Measurements from ENCODE around the gene KCNG2. TPM values are rescaled to one million over a fixed set of nuclear protein-coding genes. Genes with fewer than 3 reads are reported as not detected.

KCNG2 gene
- total RNA-seq, 1 experiment from 2014 or later = not detected

DNA sequence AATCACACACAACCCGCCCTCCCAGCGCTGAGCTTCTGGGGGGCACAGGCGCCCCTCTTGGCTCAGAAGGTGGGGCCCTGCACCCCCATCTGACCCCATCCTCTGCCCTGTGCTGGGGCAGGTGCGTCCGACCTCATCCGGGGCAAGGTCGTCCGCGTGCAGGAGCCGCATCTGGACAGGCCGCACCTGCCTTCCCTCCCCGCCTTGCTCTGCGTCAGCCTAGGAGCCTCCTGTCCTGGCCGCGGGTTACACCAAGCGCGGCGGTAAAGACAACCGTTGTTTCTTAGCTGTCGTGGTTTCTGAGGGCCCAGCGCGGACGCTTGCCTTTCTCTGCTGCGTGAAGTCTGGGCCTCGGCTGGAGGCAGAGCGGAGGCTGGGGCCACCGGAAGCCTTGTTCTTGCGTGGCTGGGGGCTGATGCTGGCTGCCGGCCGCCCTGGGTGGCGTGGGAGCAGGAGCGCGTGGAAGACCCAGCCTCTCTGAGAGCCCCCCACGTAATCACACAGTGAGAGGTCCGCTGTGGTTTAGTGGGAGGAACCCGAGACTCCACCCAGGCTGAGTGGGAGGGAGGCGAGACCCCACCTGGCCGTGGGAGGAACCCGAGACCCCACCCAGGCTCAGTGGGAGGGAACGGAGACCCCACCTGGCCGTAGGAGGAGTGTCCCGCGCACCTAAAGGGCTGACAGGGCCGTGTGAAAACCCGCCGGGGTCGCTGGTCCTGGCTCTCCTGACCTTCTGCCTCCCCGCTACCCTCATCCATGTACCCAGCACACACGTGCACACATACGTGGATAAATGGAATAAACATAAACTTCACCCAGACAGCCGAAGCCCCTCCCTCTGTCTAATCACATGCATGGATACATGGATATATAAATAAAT is 51.8 kb downstream of the KCNG2 start (continued):
- TF ChIP-seq, protein P1, sequence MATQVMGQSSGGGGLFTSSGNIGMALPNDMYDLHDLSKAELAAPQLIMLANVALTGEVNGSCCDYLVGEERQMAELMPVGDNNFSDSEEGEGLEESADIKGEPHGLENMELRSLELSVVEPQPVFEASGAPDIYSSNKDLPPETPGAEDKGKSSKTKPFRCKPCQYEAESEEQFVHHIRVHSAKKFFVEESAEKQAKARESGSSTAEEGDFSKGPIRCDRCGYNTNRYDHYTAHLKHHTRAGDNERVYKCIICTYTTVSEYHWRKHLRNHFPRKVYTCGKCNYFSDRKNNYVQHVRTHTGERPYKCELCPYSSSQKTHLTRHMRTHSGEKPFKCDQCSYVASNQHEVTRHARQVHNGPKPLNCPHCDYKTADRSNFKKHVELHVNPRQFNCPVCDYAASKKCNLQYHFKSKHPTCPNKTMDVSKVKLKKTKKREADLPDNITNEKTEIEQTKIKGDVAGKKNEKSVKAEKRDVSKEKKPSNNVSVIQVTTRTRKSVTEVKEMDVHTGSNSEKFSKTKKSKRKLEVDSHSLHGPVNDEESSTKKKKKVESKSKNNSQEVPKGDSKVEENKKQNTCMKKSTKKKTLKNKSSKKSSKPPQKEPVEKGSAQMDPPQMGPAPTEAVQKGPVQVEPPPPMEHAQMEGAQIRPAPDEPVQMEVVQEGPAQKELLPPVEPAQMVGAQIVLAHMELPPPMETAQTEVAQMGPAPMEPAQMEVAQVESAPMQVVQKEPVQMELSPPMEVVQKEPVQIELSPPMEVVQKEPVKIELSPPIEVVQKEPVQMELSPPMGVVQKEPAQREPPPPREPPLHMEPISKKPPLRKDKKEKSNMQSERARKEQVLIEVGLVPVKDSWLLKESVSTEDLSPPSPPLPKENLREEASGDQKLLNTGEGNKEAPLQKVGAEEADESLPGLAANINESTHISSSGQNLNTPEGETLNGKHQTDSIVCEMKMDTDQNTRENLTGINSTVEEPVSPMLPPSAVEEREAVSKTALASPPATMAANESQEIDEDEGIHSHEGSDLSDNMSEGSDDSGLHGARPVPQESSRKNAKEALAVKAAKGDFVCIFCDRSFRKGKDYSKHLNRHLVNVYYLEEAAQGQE (IDR thresholded peaks at IDR 0.05; ENCODE audit: low read depth) = no peak

DNA sequence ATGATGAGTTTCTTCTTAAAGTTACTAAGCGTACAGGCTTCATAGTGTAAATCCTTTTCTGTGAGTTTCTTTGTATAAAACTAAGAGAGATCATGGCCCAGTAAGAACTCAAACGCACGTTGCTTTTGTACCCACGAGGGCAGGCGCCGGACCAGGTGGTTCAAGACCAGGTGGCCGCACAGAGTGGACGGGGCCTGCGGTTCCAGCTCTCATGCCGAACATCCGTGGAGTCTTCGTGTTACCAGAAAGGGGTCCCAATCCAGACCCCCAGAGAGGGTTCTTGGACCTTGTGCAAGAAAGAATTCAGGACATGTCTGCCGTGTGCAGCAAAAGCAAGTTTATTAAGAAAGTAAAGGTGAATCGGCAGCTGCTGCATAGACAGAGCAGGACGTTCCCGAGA is 53.0 kb downstream of the KCNG2 start:
- Histone ChIP-seq H3K4me1 (ENCODE audit: control insufficient read depth in 1 of 2, insufficient read depth in 2 of 2, low read length in 2 of 2) (no peaks in the 10 kb centered on the region; a peak in 1 of 4 replicates), H3K9ac (ENCODE audit: low read length) (no peak overlapping the region), H3K79me2 (ENCODE audit: insufficient read depth, low read length) (no peaks in the 10 kb centered on the region), H3K9me3 (ENCODE audit: control insufficient read depth in 1 of 2, insufficient read depth in 1 of 2, low read depth in 1 of 2, low read length in 2 of 2) (no peaks in the 10 kb centered on the region), H3K4me3 (replicated peaks in 1 of 2; ENCODE audit: low read depth in 1 of 2, low read length in 2 of 2) (no peak overlapping the region), H3K4me2 (ENCODE audit: low read length) (no peak overlapping the region), H3K27ac (ENCODE audit: low read depth, low read length) (no peak overlapping the region), H2AFZ (ENCODE audit: low read depth, low read length, poor library complexity, severe bottlenecking) (no peak overlapping the region), H3K36me3 (ENCODE audit: control insufficient read depth in 1 of 2, insufficient read depth in 2 of 2, low read length in 2 of 2) (no peaks in the 10 kb centered on the region), H4K20me1 (ENCODE audit: insufficient read depth) (no peaks in the 10 kb centered on the region), H3K9me2 (ENCODE audit: insufficient read depth) (no peaks in the 10 kb centered on the region), H3K27me3 (ENCODE audit: insufficient read depth, low read length) (no peaks in the 10 kb centered on the region)
- DNase-seq (ENCODE audit: low read depth, low spot score) (no peak), ATAC-seq (no peak)
- intact Hi-C loops (cut with micrococcal nuclease) = no loop called here
- ChIA-PET POLR2A (no interaction called here), CTCF (no interaction called here), RAD21 (ENCODE audit: low non-redundant PET in 1 of 2, low total read pairs in 2 of 2, uncharacterized antibody in 2 of 2, unreplicated experiment in 2 of 2) (no interaction called here)
- BruUV-seq (replicated peaks) = no TSS peak
- TF ChIP-seq CBX3 (IDR thresholded peaks at IDR 0.05; ENCODE audit: low read depth) = no peak
- TF ChIP-seq ZNF274 (IDR thresholded peaks at IDR 0.05; ENCODE audit: low read depth, low read length) = no peak
- no peak for TF ChIP-seq SIN3A (IDR thresholded peaks at IDR 0.05; ENCODE audit: low read depth)
- no peak for TF ChIP-seq SP1 (IDR thresholded peaks at IDR 0.05; ENCODE audit: low read depth)
- no peak for TF ChIP-seq ELF1 (IDR thresholded peaks at IDR 0.05; ENCODE audit: borderline replicate concordance, low read depth)
- TF ChIP-seq, protein P2, sequence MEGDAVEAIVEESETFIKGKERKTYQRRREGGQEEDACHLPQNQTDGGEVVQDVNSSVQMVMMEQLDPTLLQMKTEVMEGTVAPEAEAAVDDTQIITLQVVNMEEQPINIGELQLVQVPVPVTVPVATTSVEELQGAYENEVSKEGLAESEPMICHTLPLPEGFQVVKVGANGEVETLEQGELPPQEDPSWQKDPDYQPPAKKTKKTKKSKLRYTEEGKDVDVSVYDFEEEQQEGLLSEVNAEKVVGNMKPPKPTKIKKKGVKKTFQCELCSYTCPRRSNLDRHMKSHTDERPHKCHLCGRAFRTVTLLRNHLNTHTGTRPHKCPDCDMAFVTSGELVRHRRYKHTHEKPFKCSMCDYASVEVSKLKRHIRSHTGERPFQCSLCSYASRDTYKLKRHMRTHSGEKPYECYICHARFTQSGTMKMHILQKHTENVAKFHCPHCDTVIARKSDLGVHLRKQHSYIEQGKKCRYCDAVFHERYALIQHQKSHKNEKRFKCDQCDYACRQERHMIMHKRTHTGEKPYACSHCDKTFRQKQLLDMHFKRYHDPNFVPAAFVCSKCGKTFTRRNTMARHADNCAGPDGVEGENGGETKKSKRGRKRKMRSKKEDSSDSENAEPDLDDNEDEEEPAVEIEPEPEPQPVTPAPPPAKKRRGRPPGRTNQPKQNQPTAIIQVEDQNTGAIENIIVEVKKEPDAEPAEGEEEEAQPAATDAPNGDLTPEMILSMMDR (IDR thresholded peaks at IDR 0.05 in 2 of 3, conservative IDR thresholded peaks at IDR 0.05 in 1 of 3; ENCODE audit: borderline replicate concordance in 1 of 3, insufficient read depth in 1 of 3, low read depth in 2 of 3, low read length in 2 of 3) = no peak
- no peak for TF ChIP-seq TCF7L2 (IDR thresholded peaks at IDR 0.05; ENCODE audit: borderline replicate concordance, extremely low read depth, insufficient read depth, insufficient read length)
- TF ChIP-seq POLR2AphosphoS5 (IDR thresholded peaks at IDR 0.05; ENCODE audit: low read depth, low read length) = no peak
- TF ChIP-seq RAD21 (IDR thresholded peaks at IDR 0.05; ENCODE audit: low read depth) = no peak
- no peak for TF ChIP-seq JUND (IDR thresholded peaks at IDR 0.05)
- TF ChIP-seq SRF (IDR thresholded peaks at IDR 0.05; ENCODE audit: low read depth) = no peak
- no peak for TF ChIP-seq EGR1 (IDR thresholded peaks at IDR 0.05; ENCODE audit: low read depth)
- TF ChIP-seq, protein P1 (IDR thresholded peaks at IDR 0.05; ENCODE audit: low read depth) = no peak
- no peak for TF ChIP-seq EZH2 (IDR thresholded peaks at IDR 0.05)
- no peak for TF ChIP-seq YY1 (IDR thresholded peaks at IDR 0.05; ENCODE audit: extremely low read depth, insufficient replicate concordance, low read depth, low read length)

Measured in HCT116 (cell line).